WTC11 (cell line): ENCODE data around the gene SLC66A2.

Experiments
- CDX4 ChIP-seq: fragments of 250-450 bp; sonication (Bioruptor Pico); IDR thresholded peaks from 2 replicates; pipeline ENCODE4 v1.9.0; 2021; ENCODE audit warnings: moderate library complexity, mild to moderate bottlenecking, inconsistent platforms, borderline replicate concordance
- CREM ChIP-seq: sonication (generic); formaldehyde crosslinking; IDR thresholded peaks from 2 replicates; pipeline ENCODE4 v1.8.1; 2022; ENCODE audit warnings: mild to moderate bottlenecking, missing genetic modification reagents, moderate library complexity
- CTCF ChIP-seq: fragments of 200-600 bp; IDR thresholded peaks from 2 replicates; pipeline ENCODE4 v1.8.0; 2022; ENCODE audit warnings: antibody characterized with exemption
- IRF2 ChIP-seq: sonication (generic); formaldehyde crosslinking; IDR thresholded peaks from 2 replicates; pipeline ENCODE4 v1.8.0; 2022; ENCODE audit warnings: low read depth, missing genetic modification reagents, borderline replicate concordance
- JUN ChIP-seq: sonication (generic); formaldehyde crosslinking; IDR thresholded peaks from 2 replicates; pipeline ENCODE4 v1.8.0; 2023; ENCODE audit warnings: mild to moderate bottlenecking, missing genetic modification reagents
- MAX ChIP-seq: sonication (generic); formaldehyde crosslinking; IDR thresholded peaks from 2 replicates; pipeline ENCODE4 v1.8.0; 2022; ENCODE audit warnings: mild to moderate bottlenecking, missing genetic modification reagents
- SP1 ChIP-seq: sonication (generic); formaldehyde crosslinking; conservative IDR thresholded peaks from 2 replicates; pipeline ENCODE4 v1.8.1; 2022; ENCODE audit warnings: missing genetic modification reagents
- ZBTB21 ChIP-seq: sonication (generic); formaldehyde crosslinking; IDR thresholded peaks from 2 replicates; pipeline ENCODE4 v1.8.1; 2023; ENCODE audit warnings: mild to moderate bottlenecking, missing genetic modification reagents, borderline replicate concordance
- ZNF416 ChIP-seq: fragments of 250-450 bp; sonication (Bioruptor Pico); IDR thresholded peaks from 2 replicates; pipeline ENCODE4 v1.9.0; 2021; ENCODE audit warnings: mild to moderate bottlenecking, inconsistent platforms

GRCh38 chr18:79898952-79899608 is 52.4 kb downstream of the SLC66A2 start:
- no peak for TF ChIP-seq JUN (CRISPR knock-in tag)
- TF ChIP-seq ZBTB21 (CRISPR knock-in tag), result no peak
- TF ChIP-seq IRF2, result no peak
- TF ChIP-seq CTCF, result no peak
- no peak for TF ChIP-seq SP1 (CRISPR knock-in tag)
- no peak for TF ChIP-seq ZNF416 (CRISPR knock-in tag)
- TF ChIP-seq CDX4 (CRISPR knock-in tag), result no peak
- no peak for TF ChIP-seq MAX (CRISPR knock-in tag)
- TF ChIP-seq CREM (CRISPR knock-in tag), result no peak
